Measurements from ENCODE around the gene SLC26A3. TPM values are rescaled to one million over a fixed set of nuclear protein-coding genes. Genes with fewer than 3 reads are reported as not detected.

Gene SLC26A3
- total RNA-seq, 1 donor from 2014 or later, result not detected

- H3K4me3 ChIP-seq (ENCODE audit: low read length in 3 of 3), result no peak overlapping the region
- H3K27ac ChIP-seq (ENCODE audit: low read depth, low read length), result no peak overlapping the region
- H3K9me3 ChIP-seq (ENCODE audit: control insufficient read depth in 3 of 3, low read length in 3 of 3), result no peaks in the 10 kb centered on the region
- H3K36me3 ChIP-seq (ENCODE audit: control insufficient read depth in 3 of 3, insufficient read depth in 3 of 3, low read length in 3 of 3), result no peaks in the 10 kb centered on the region
- H3K27me3 ChIP-seq (ENCODE audit: control insufficient read depth in 3 of 3, insufficient read depth in 3 of 3, low read length in 3 of 3), result no peaks in the 10 kb centered on the region
- no peak overlapping the region for H3K9ac ChIP-seq (ENCODE audit: low read depth in 1 of 3, low read length in 3 of 3)
- no peaks in the 10 kb centered on the region for H3K4me1 ChIP-seq (ENCODE audit: control insufficient read depth in 3 of 3, insufficient read depth in 3 of 3, low read length in 3 of 3)
These were observed 35.6 kb downstream of the SLC26A3 start for GRCh38 chr7:107767391-107767790.

- Histone ChIP-seq H3K27ac (ENCODE audit: low read depth, low read length) (no peak overlapping the region), H3K9ac (ENCODE audit: low read depth in 1 of 3, low read length in 3 of 3) (no peak overlapping the region), H3K4me1 (ENCODE audit: control insufficient read depth in 3 of 3, insufficient read depth in 3 of 3, low read length in 3 of 3) (no peaks in the 10 kb centered on the region), H3K27me3 (ENCODE audit: control insufficient read depth in 3 of 3, insufficient read depth in 3 of 3, low read length in 3 of 3) (no peaks in the 10 kb centered on the region), H3K36me3 (ENCODE audit: control insufficient read depth in 3 of 3, insufficient read depth in 3 of 3, low read length in 3 of 3) (peaks cover 22 to 54% (median 41%) of the 10 kb centered on the region in 3 donors), H3K9me3 (ENCODE audit: control insufficient read depth in 3 of 3, low read length in 3 of 3) (no peaks in the 10 kb centered on the region), H3K4me3 (ENCODE audit: low read length in 3 of 3) (no peak overlapping the region)
These were observed 44.4 kb downstream of the SLC26A3 start for GRCh38 chr7:107758667-107759066.

GRCh38 chr7:107754642-107755041 lies 48.4 kb downstream of the SLC26A3 start:
- H3K27me3 ChIP-seq (ENCODE audit: control insufficient read depth in 3 of 3, insufficient read depth in 3 of 3, low read length in 3 of 3), result no peaks in the 10 kb centered on the region
- no peak overlapping the region for H3K27ac ChIP-seq (ENCODE audit: low read depth, low read length)
- peaks cover 24 to 56% (median 47%) of the 10 kb centered on the region in 3 donors for H3K36me3 ChIP-seq (ENCODE audit: control insufficient read depth in 3 of 3, insufficient read depth in 3 of 3, low read length in 3 of 3)

GRCh38 chr7:107751113-107751512 lies 51.9 kb downstream of the SLC26A3 start:
- H3K9ac ChIP-seq (ENCODE audit: low read depth in 1 of 3, low read length in 3 of 3), result no peak overlapping the region
- H3K9me3 ChIP-seq (ENCODE audit: control insufficient read depth in 3 of 3, low read length in 3 of 3), result no peaks in the 10 kb centered on the region
- H3K4me1 ChIP-seq (ENCODE audit: control insufficient read depth in 3 of 3, insufficient read depth in 3 of 3, low read length in 3 of 3), result peaks cover 2 to 6% (median 5%) of the 10 kb centered on the region in 3 donors
- H3K27ac ChIP-seq (ENCODE audit: low read depth, low read length), result no peak overlapping the region
- no peaks in the 10 kb centered on the region for H3K27me3 ChIP-seq (ENCODE audit: control insufficient read depth in 3 of 3, insufficient read depth in 3 of 3, low read length in 3 of 3)
- peaks cover 11 to 25% (median 25%) of the 10 kb centered on the region in 3 donors for H3K36me3 ChIP-seq (ENCODE audit: control insufficient read depth in 3 of 3, insufficient read depth in 3 of 3, low read length in 3 of 3)
- no peak overlapping the region for H3K4me3 ChIP-seq (ENCODE audit: low read length in 3 of 3)

More at GRCh38 chr7:107754642-107755041, 48.4 kb downstream of the SLC26A3 start:
- Histone ChIP-seq H3K9ac (ENCODE audit: low read depth in 1 of 3, low read length in 3 of 3) (no peak overlapping the region), H3K4me1 (ENCODE audit: control insufficient read depth in 3 of 3, insufficient read depth in 3 of 3, low read length in 3 of 3) (no peaks in the 10 kb centered on the region), H3K9me3 (ENCODE audit: control insufficient read depth in 3 of 3, low read length in 3 of 3) (no peaks in the 10 kb centered on the region), H3K4me3 (ENCODE audit: low read length in 3 of 3) (no peak overlapping the region)

- Histone ChIP-seq H3K27ac (ENCODE audit: low read depth, low read length) (no peak overlapping the region), H3K4me1 (ENCODE audit: control insufficient read depth in 3 of 3, insufficient read depth in 3 of 3, low read length in 3 of 3) (peaks cover 24 to 27% (median 26%) of the 10 kb centered on the region in 3 donors), H3K27me3 (ENCODE audit: control insufficient read depth in 3 of 3, insufficient read depth in 3 of 3, low read length in 3 of 3) (no peaks in the 10 kb centered on the region), H3K4me3 (ENCODE audit: low read length in 3 of 3) (no peak overlapping the region), H3K9ac (ENCODE audit: low read depth in 1 of 3, low read length in 3 of 3) (peak overlapping the region; percentile 16 to 95 (median 44)), H3K36me3 (ENCODE audit: control insufficient read depth in 3 of 3, insufficient read depth in 3 of 3, low read length in 3 of 3) (peaks cover under 1 to 9% (median 6%) of the 10 kb centered on the region in 3 donors), H3K9me3 (ENCODE audit: control insufficient read depth in 3 of 3, low read length in 3 of 3) (no peaks in the 10 kb centered on the region)
These were observed 57.0 kb downstream of the SLC26A3 start for GRCh38 chr7:107746006-107746405.

- peaks cover 24 to 27% (median 26%) of the 10 kb centered on the region in 3 donors for H3K4me1 ChIP-seq (ENCODE audit: control insufficient read depth in 3 of 3, insufficient read depth in 3 of 3, low read length in 3 of 3)
- H3K27me3 ChIP-seq (ENCODE audit: control insufficient read depth in 3 of 3, insufficient read depth in 3 of 3, low read length in 3 of 3), result no peaks in the 10 kb centered on the region
- H3K27ac ChIP-seq (ENCODE audit: low read depth, low read length), result peak overlapping the region; percentile 98
These were observed 58.7 kb downstream of the SLC26A3 start for GRCh38 chr7:107744345-107744750.

GRCh38 chr7:107743567-107744344 lies 59.3 kb downstream of the SLC26A3 start, which contains the start of gene CBLL1:
TSS of gene CBLL1 (plus strand) at chr7:107744142. CDS start at chr7:107744164, 22 bp downstream.
- Histone ChIP-seq H3K9me3 (ENCODE audit: control insufficient read depth in 3 of 3, low read length in 3 of 3) (no peaks in the 10 kb centered on the region), H3K4me1 (ENCODE audit: control insufficient read depth in 3 of 3, insufficient read depth in 3 of 3, low read length in 3 of 3) (peaks cover 24 to 27% (median 26%) of the 10 kb centered on the region in 3 donors), H3K27ac (ENCODE audit: low read depth, low read length) (peak within 1 kb of the TSS; percentile 98), H3K27me3 (ENCODE audit: control insufficient read depth in 3 of 3, insufficient read depth in 3 of 3, low read length in 3 of 3) (no peaks in the 10 kb centered on the region), H3K9ac (ENCODE audit: low read depth in 1 of 3, low read length in 3 of 3) (peak within 1 kb of the TSS; percentile 95 to 99 (median 98)), H3K36me3 (ENCODE audit: control insufficient read depth in 3 of 3, insufficient read depth in 3 of 3, low read length in 3 of 3) (peaks cover 0 to under 1% (median 0%) of the 10 kb centered on the region in 3 donors), H3K4me3 (ENCODE audit: low read length in 3 of 3) (peak within 1 kb of the TSS; percentile 95 to 97 (median 97))

More at GRCh38 chr7:107744345-107744750, 58.7 kb downstream of the SLC26A3 start:
- Histone ChIP-seq H3K9ac (ENCODE audit: low read depth in 1 of 3, low read length in 3 of 3) (peak overlapping the region; percentile 95 to 99 (median 98)), H3K9me3 (ENCODE audit: control insufficient read depth in 3 of 3, low read length in 3 of 3) (no peaks in the 10 kb centered on the region), H3K4me3 (ENCODE audit: low read length in 3 of 3) (peak overlapping the region; percentile 95 to 97 (median 97)), H3K36me3 (ENCODE audit: control insufficient read depth in 3 of 3, insufficient read depth in 3 of 3, low read length in 3 of 3) (peaks cover 0 to 2% (median 0%) of the 10 kb centered on the region in 3 donors)

GRCh38 chr7:107742678-107743566 lies 60.1 kb downstream of the SLC26A3 start:
- Histone ChIP-seq H3K36me3 (ENCODE audit: control insufficient read depth in 3 of 3, insufficient read depth in 3 of 3, low read length in 3 of 3) (no peaks in the 10 kb centered on the region), H3K27me3 (ENCODE audit: control insufficient read depth in 3 of 3, insufficient read depth in 3 of 3, low read length in 3 of 3) (no peaks in the 10 kb centered on the region), H3K4me3 (ENCODE audit: low read length in 3 of 3) (peak overlapping the region; percentile 95 to 97 (median 97)), H3K9me3 (ENCODE audit: control insufficient read depth in 3 of 3, low read length in 3 of 3) (no peaks in the 10 kb centered on the region), H3K9ac (ENCODE audit: low read depth in 1 of 3, low read length in 3 of 3) (peak overlapping the region; percentile 95 to 99 (median 98)), H3K27ac (ENCODE audit: low read depth, low read length) (peak overlapping the region; percentile 98), H3K4me1 (ENCODE audit: control insufficient read depth in 3 of 3, insufficient read depth in 3 of 3, low read length in 3 of 3) (peaks cover 24 to 27% (median 26%) of the 10 kb centered on the region in 3 donors)

GRCh38 chr7:107728276-107728675 lies 74.7 kb downstream of the SLC26A3 start:
- H3K9me3 ChIP-seq (ENCODE audit: control insufficient read depth in 3 of 3, low read length in 3 of 3), result no peaks in the 10 kb centered on the region
- H3K4me3 ChIP-seq (ENCODE audit: low read length in 3 of 3), result no peak overlapping the region
- H3K9ac ChIP-seq (ENCODE audit: low read depth in 1 of 3, low read length in 3 of 3), result no peak overlapping the region
- H3K4me1 ChIP-seq (ENCODE audit: control insufficient read depth in 3 of 3, insufficient read depth in 3 of 3, low read length in 3 of 3), result no peaks in the 10 kb centered on the region
- no peaks in the 10 kb centered on the region for H3K36me3 ChIP-seq (ENCODE audit: control insufficient read depth in 3 of 3, insufficient read depth in 3 of 3, low read length in 3 of 3)
- H3K27me3 ChIP-seq (ENCODE audit: control insufficient read depth in 3 of 3, insufficient read depth in 3 of 3, low read length in 3 of 3), result peaks cover 0 to 10% (median 0%) of the 10 kb centered on the region in 3 donors
- no peak overlapping the region for H3K27ac ChIP-seq (ENCODE audit: low read depth, low read length)

Measured in skeletal muscle tissue (tissue), 4 donors.